HepG2 (cell line): ENCODE measurements around the gene NFATC2. TPM values are rescaled to one million over a fixed set of nuclear protein-coding genes. Genes with fewer than 3 reads are reported as not detected.

Experiments
- HDAC1 ChIP-seq: sonication (generic); formaldehyde crosslinking; IDR thresholded peaks from 2 replicates; pipeline ENCODE4 v1.5.1; 2020; ENCODE audit warnings: mild to moderate bottlenecking, missing genetic modification reagents
- KAT8 ChIP-seq: IDR thresholded peaks from 2 replicates; pipeline ENCODE4 v1.6.1; 2016; ENCODE audit warnings: missing genetic modification reagents, missing compliant biosample characterization
- MLLT10 ChIP-seq: sonication (generic); formaldehyde crosslinking; IDR thresholded peaks from 2 replicates; pipeline ENCODE4 v1.4.0; 2020; ENCODE audit warnings: missing genetic modification reagents
- MTA3 ChIP-seq: sonication (generic); formaldehyde crosslinking; IDR thresholded peaks from 2 replicates; pipeline ENCODE4 v1.4.0; 2020; ENCODE audit warnings: missing genetic modification reagents
- NFYB ChIP-seq: sonication (generic); formaldehyde crosslinking; IDR thresholded peaks from 2 replicates; pipeline ENCODE4 v1.4.0; 2020; ENCODE audit warnings: missing genetic modification reagents
- NRL ChIP-seq: sonication (generic); formaldehyde crosslinking; IDR thresholded peaks from 2 replicates; pipeline ENCODE4 v1.5.0; 2020; ENCODE audit warnings: missing genetic modification reagents, mild to moderate bottlenecking, moderate library complexity, borderline replicate concordance
- PRMT3 ChIP-seq: sonication (generic); formaldehyde crosslinking; IDR thresholded peaks from 2 replicates; pipeline ENCODE4 v1.8.1; 2022; ENCODE audit warnings: low read depth, mild to moderate bottlenecking, moderate library complexity, missing genetic modification reagents, borderline replicate concordance
- SNAPC2 ChIP-seq: sonication (generic); formaldehyde crosslinking; IDR thresholded peaks from 2 replicates; pipeline ENCODE4 v1.8.1; 2022; ENCODE audit warnings: mild to moderate bottlenecking, missing genetic modification reagents
- TEAD2 ChIP-seq: sonication (generic); formaldehyde crosslinking; IDR thresholded peaks from 2 replicates; pipeline ENCODE4 v1.9.0; 2021; ENCODE audit warnings: missing genetic modification reagents
- TEAD3 ChIP-seq: optimal IDR thresholded peaks from 2 replicates; pipeline ENCODE3; 2016; ENCODE audit warnings: borderline replicate concordance
- U2AF1 ChIP-seq: fragments of 200-400 bp; formaldehyde crosslinking; optimal IDR thresholded peaks from 2 replicates; pipeline ENCODE3; 2017; ENCODE audit warnings: mild to moderate bottlenecking, low read depth, low read length
- XBP1 ChIP-seq: sonication (generic); formaldehyde crosslinking; IDR thresholded peaks from 2 replicates; pipeline ENCODE4 v1.5.0; 2020; ENCODE audit warnings: missing genetic modification reagents
- ZBTB1 ChIP-seq: sonication (generic); formaldehyde crosslinking; IDR thresholded peaks from 2 replicates; pipeline ENCODE4 v1.4.0; 2020; ENCODE audit warnings: missing genetic modification reagents, borderline replicate concordance
- ZBTB20 ChIP-seq: sonication (generic); formaldehyde crosslinking; IDR thresholded peaks from 2 replicates; pipeline ENCODE4 v1.8.1; 2023; ENCODE audit warnings: missing genetic modification reagents, low read depth, mild to moderate bottlenecking, borderline replicate concordance
- ZNF256 ChIP-seq: sonication (generic); formaldehyde crosslinking; conservative IDR thresholded peaks from 2 replicates; pipeline ENCODE4 v1.4.0; 2020; ENCODE audit warnings: missing genetic modification reagents
- ZNF3 ChIP-seq: IDR thresholded peaks from 2 replicates; pipeline ENCODE4 v1.7.0; 2017; ENCODE audit warnings: inconsistent platforms
- ZNF546 ChIP-seq: sonication (generic); formaldehyde crosslinking; conservative IDR thresholded peaks from 2 replicates; pipeline ENCODE4 v1.8.1; 2023; ENCODE audit warnings: mild to moderate bottlenecking, missing genetic modification reagents
- ZNF552 ChIP-seq: sonication (generic); formaldehyde crosslinking; IDR thresholded peaks from 2 replicates; pipeline ENCODE4 v1.9.0; 2022; ENCODE audit warnings: missing genetic modification reagents, mild to moderate bottlenecking, borderline replicate concordance
- ZNF816 ChIP-seq: sonication (generic); formaldehyde crosslinking; IDR thresholded peaks from 2 replicates; pipeline ENCODE4 v1.8.0; 2022; ENCODE audit warnings: missing genetic modification reagents, mild to moderate bottlenecking, borderline replicate concordance
- ZSCAN22 ChIP-seq: sonication (generic); formaldehyde crosslinking; IDR thresholded peaks from 2 replicates; pipeline ENCODE4 v1.4.0; 2020; ENCODE audit warnings: mild to moderate bottlenecking, missing genetic modification reagents
- polyA plus RNA-seq, 8 experiments: library from polyadenylated mRNA; depleted of rRNA in 3 of 8; stranded (reverse) in 7 of 8; unstranded in 1 of 8; fragments of >200 nt; fragmentation: Illumina TruSeq in 4 of 8; extraction: Trizol in 4 of 8; gene quantifications; 2 replicates each; pipeline versions ENCODE4 v1.2.1 to v1.2.3, GENCODE V29; 2011 to 2016; ENCODE audit warnings: low read depth in 4 of 8, missing spikeins in 1 of 8, mixed read lengths in 1 of 8; ENCODE audit not compliant: insufficient read depth in 1 of 8
- total RNA-seq, 5 experiments: library from RNA; depleted of rRNA; stranded (reverse); fragments of >200 nt; fragmentation: Illumina TruSeq; extraction: Trizol; gene quantifications; 2 replicates each; pipeline ENCODE4 v1.2.3, GENCODE V29; 2016; ENCODE audit warnings: low read depth in 1 of 5
- TF ChIP-seq, protein P1 (sequence below): sonication (generic); formaldehyde crosslinking; conservative IDR thresholded peaks from 2 replicates; pipeline ENCODE4 v1.8.0; 2022; ENCODE audit warnings: mild to moderate bottlenecking, moderate library complexity, missing genetic modification reagents
- TF ChIP-seq, protein P2 (sequence below): sonication (generic); formaldehyde crosslinking; IDR thresholded peaks from 2 replicates; pipeline ENCODE4 v1.8.1; 2023; ENCODE audit warnings: mild to moderate bottlenecking, missing genetic modification reagents
- TF ChIP-seq, protein P3 (sequence below): sonication (generic); formaldehyde crosslinking; IDR thresholded peaks from 2 replicates; pipeline ENCODE4 v1.4.0; 2020; ENCODE audit warnings: mild to moderate bottlenecking, missing genetic modification reagents
- TF ChIP-seq, protein P4 (sequence below): sonication (generic); formaldehyde crosslinking; IDR thresholded peaks from 2 replicates; pipeline ENCODE4 v1.4.0; 2020; ENCODE audit warnings: mild to moderate bottlenecking, missing genetic modification reagents

The NFATC2 gene
- total and polyA plus RNA-seq, 2 of the 13 experiments (the other 11 are each of a cell fraction or from before 2014, with no cell fraction given), result 1.9 to 3.3 TPM

DNA sequence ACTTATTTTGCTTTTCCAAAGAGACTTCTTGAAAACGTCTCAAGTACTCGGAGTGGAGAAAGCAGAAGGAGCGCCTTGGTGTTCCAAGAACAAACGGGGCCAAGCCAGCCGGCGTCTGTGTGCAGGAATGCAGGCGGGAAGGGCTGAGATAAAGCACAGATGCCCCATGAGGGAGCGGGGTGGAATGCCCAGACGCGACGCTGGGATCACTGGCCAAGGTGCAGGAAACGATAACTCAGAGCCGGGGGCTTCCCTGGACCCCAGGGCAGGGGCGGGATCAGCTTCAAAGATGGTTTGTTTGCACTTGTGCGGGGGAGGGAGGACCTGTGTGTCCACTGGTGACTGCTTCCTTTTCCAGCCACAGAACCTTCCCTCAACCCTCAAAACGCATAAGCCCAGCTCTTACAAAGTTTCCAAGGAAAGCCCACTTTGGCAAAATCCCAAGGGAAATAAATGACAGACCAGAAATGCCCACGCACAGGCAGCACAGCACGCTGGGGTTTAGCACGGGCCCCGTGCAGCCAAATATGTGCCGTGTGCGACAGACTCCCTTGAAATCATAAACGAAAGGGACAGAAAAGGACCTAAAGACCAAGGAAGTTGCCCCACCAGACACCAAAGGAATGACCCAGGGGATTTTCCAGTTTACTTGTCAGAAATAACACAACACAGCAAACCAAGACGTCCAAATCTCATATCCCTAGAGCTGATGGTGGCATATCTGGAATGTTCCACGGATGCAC, 113.9 kb downstream of the NFATC2 start (continued):
- TF ChIP-seq, protein P1, sequence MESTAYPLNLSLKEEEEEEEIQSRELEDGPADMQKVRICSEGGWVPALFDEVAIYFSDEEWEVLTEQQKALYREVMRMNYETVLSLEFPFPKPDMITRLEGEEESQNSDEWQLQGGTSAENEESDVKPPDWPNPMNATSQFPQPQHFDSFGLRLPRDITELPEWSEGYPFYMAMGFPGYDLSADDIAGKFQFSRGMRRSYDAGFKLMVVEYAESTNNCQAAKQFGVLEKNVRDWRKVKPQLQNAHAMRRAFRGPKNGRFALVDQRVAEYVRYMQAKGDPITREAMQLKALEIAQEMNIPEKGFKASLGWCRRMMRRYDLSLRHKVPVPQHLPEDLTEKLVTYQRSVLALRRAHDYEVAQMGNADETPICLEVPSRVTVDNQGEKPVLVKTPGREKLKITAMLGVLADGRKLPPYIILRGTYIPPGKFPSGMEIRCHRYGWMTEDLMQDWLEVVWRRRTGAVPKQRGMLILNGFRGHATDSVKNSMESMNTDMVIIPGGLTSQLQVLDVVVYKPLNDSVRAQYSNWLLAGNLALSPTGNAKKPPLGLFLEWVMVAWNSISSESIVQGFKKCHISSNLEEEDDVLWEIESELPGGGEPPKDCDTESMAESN (CRISPR knock-in tag), result peak; percentile 74; the same call in 1 of the 2 replicates
- no peak for TF ChIP-seq NFYB
- TF ChIP-seq TEAD3 (CRISPR knock-in tag), result peak; percentile 96
- no peak for TF ChIP-seq MLLT10 (CRISPR knock-in tag)
- TF ChIP-seq MTA3 (CRISPR knock-in tag), result no peak
- TF ChIP-seq HDAC1 (CRISPR knock-in tag), result peak; percentile 97
- no peak; the same call in 1 of the 2 replicates for TF ChIP-seq NRL (CRISPR knock-in tag)
- no peak; the same call in 1 of the 2 replicates for TF ChIP-seq ZNF552 (CRISPR knock-in tag)
- TF ChIP-seq TEAD2 (CRISPR knock-in tag), result no peak
- TF ChIP-seq XBP1 (CRISPR knock-in tag), result no peak
- TF ChIP-seq, protein P2, sequence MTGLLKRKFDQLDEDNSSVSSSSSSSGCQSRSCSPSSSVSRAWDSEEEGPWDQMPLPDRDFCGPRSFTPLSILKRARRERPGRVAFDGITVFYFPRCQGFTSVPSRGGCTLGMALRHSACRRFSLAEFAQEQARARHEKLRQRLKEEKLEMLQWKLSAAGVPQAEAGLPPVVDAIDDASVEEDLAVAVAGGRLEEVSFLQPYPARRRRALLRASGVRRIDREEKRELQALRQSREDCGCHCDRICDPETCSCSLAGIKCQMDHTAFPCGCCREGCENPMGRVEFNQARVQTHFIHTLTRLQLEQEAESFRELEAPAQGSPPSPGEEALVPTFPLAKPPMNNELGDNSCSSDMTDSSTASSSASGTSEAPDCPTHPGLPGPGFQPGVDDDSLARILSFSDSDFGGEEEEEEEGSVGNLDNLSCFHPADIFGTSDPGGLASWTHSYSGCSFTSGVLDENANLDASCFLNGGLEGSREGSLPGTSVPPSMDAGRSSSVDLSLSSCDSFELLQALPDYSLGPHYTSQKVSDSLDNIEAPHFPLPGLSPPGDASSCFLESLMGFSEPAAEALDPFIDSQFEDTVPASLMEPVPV, result peak; percentile 25
- TF ChIP-seq ZNF256 (CRISPR knock-in tag), result 0 out of 2 replicates have a peak, but pooled peaks have one; percentile 21
- no peak for TF ChIP-seq ZBTB1
- TF ChIP-seq PRMT3 (CRISPR knock-in tag), result no peak
- peak; percentile 47 for TF ChIP-seq U2AF1
- 0 out of 2 replicates have a peak, but pooled peaks have one; percentile 36 for TF ChIP-seq ZNF546 (CRISPR knock-in tag)
- TF ChIP-seq ZNF816 (CRISPR knock-in tag), result peak; percentile 62; the same call in 1 of the 2 replicates
- TF ChIP-seq, protein P3, sequence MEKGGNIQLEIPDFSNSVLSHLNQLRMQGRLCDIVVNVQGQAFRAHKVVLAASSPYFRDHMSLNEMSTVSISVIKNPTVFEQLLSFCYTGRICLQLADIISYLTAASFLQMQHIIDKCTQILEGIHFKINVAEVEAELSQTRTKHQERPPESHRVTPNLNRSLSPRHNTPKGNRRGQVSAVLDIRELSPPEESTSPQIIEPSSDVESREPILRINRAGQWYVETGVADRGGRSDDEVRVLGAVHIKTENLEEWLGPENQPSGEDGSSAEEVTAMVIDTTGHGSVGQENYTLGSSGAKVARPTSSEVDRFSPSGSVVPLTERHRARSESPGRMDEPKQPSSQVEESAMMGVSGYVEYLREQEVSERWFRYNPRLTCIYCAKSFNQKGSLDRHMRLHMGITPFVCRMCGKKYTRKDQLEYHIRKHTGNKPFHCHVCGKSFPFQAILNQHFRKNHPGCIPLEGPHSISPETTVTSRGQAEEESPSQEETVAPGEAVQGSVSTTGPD (CRISPR knock-in tag), result peak; percentile 83
- TF ChIP-seq ZNF3 (CRISPR knock-in tag), result no peak
- TF ChIP-seq ZSCAN22 (CRISPR knock-in tag), result no peak
- peak; percentile 52; the same call in 1 of the 2 replicates for TF ChIP-seq ZBTB20 (CRISPR knock-in tag)
- peak; percentile 63; the same call in 1 of the 2 replicates for TF ChIP-seq KAT8
- TF ChIP-seq, protein P4, sequence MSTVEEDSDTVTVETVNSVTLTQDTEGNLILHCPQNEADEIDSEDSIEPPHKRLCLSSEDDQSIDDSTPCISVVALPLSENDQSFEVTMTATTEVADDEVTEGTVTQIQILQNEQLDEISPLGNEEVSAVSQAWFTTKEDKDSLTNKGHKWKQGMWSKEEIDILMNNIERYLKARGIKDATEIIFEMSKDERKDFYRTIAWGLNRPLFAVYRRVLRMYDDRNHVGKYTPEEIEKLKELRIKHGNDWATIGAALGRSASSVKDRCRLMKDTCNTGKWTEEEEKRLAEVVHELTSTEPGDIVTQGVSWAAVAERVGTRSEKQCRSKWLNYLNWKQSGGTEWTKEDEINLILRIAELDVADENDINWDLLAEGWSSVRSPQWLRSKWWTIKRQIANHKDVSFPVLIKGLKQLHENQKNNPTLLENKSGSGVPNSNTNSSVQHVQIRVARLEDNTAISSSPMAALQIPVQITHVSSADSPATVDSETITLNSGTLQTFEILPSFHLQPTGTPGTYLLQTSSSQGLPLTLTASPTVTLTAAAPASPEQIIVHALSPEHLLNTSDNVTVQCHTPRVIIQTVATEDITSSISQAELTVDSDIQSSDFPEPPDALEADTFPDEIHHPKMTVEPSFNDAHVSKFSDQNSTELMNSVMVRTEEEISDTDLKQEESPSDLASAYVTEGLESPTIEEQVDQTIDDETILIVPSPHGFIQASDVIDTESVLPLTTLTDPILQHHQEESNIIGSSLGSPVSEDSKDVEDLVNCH (CRISPR knock-in tag), result no peak
- no peak for TF ChIP-seq SNAPC2 (CRISPR knock-in tag)
